ENCODE measurements around the gene ATP8B4. TPM values are rescaled to one million over a fixed set of nuclear protein-coding genes. Genes with fewer than 3 reads are reported as not detected.
"Not testable (repeated sequence)": the region's sequence is repeated elsewhere in the genome, so short reads cannot be mapped to it uniquely, and the experiment has no call there.

ATP8B4 gene
- total RNA-seq, 1 donor, result 0.99 TPM

GRCh38 chr15:50162969-50163718 is 44.1 kb upstream of the ATP8B4 start:
- TF ChIP-seq CTCF (IDR thresholded peaks at IDR 0.05; ENCODE audit: insufficient read depth, low read length), result no peak
- DNase-seq (ENCODE audit: low read depth), result no peak
- H3K4me3 ChIP-seq (ENCODE audit: low read depth, low read length), result no peak overlapping the region

GRCh38 chr15:50158236-50158635 is 39.2 kb upstream of the ATP8B4 start:
- H3K4me3 ChIP-seq (ENCODE audit: low read depth, low read length); DNase-seq (ENCODE audit: low read depth): not testable (repeated sequence)

GRCh38 chr15:50151476-50151875 is 32.4 kb upstream of the ATP8B4 start:
- H3K4me3 ChIP-seq (ENCODE audit: low read depth, low read length), result no peak overlapping the region
- TF ChIP-seq CTCF (IDR thresholded peaks at IDR 0.05; ENCODE audit: insufficient read depth, low read length), result no peak
- no peak for DNase-seq (ENCODE audit: low read depth)

GRCh38 chr15:50150851-50151250 is 31.8 kb upstream of the ATP8B4 start:
- no peak for DNase-seq (ENCODE audit: low read depth)
- no peak overlapping the region for H3K4me3 ChIP-seq (ENCODE audit: low read depth, low read length)
- no peak for TF ChIP-seq CTCF (IDR thresholded peaks at IDR 0.05; ENCODE audit: insufficient read depth, low read length)

GRCh38 chr15:50150349-50150748 is 31.3 kb upstream of the ATP8B4 start:
- H3K4me3 ChIP-seq (ENCODE audit: low read depth, low read length), result no peak overlapping the region
- no peak for TF ChIP-seq CTCF (IDR thresholded peaks at IDR 0.05; ENCODE audit: insufficient read depth, low read length)
- DNase-seq (ENCODE audit: low read depth), result no peak

- no peak overlapping the region for H3K4me3 ChIP-seq (ENCODE audit: low read depth, low read length)
- DNase-seq (ENCODE audit: low read depth), result no peak
- TF ChIP-seq CTCF (IDR thresholded peaks at IDR 0.05; ENCODE audit: insufficient read depth, low read length), result no peak
Measured at GRCh38 chr15:50149090-50149489, 30.1 kb upstream of the ATP8B4 start.

- H3K4me3 ChIP-seq (ENCODE audit: low read depth, low read length), result no peak overlapping the region
- DNase-seq (ENCODE audit: low read depth), result peak; percentile 83
- TF ChIP-seq CTCF (IDR thresholded peaks at IDR 0.05; ENCODE audit: insufficient read depth, low read length), result peak; percentile 89
Measured at GRCh38 chr15:50148362-50148963, 29.4 kb upstream of the ATP8B4 start.
